Keratinocyte (primary cell): ENCODE results near the gene NIT2.

Experiments
- CTCF ChIP-seq, 3 experiments: IDR thresholded peaks in 1 of 3; conservative IDR thresholded peaks in 1 of 3; optimal IDR thresholded peaks in 1 of 3; 2 replicates in 2 of 3; 3 replicates in 1 of 3; pipeline versions ENCODE3 to v1.5.1; 2011; ENCODE audit warnings: low read length in 3 of 3, mild to moderate bottlenecking in 3 of 3, moderate library complexity in 2 of 3, control low read depth in 1 of 3, inconsistent platforms in 1 of 3; ENCODE audit not compliant: insufficient read depth in 2 of 3; ENCODE audit errors: extremely low read depth in 1 of 3
- EZH2 ChIP-seq: IDR thresholded peaks from one replicate; pipeline ENCODE4 v1.6.1; 2012; ENCODE audit warnings: inconsistent platforms, mild to moderate bottlenecking, low read length, moderate library complexity

DNA sequence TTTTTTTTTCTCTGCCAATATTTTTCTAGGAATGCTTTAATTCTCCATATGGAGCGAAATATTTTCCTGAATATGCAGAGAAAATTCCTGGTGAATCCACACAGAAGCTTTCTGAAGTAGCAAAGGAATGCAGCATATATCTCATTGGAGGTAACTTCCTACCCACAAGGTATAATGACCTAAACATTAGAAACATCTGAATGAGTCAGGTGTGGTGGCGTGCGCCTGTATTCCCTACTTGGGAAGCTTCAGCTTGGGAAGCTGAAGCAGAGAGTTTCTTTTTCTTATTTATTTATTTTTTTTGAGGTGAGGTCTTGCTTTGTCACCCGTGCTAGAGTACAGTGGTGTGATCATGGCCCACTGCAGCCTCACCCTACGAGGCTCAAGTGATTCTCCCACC lies 5.2 kb downstream of the NIT2 start:
- TF ChIP-seq CTCF (optimal IDR thresholded peaks at IDR 0.05 in 1 of 3, IDR thresholded peaks at IDR 0.05 in 1 of 3, conservative IDR thresholded peaks at IDR 0.05 in 1 of 3; ENCODE audit: extremely low read depth in 1 of 3, insufficient read depth in 2 of 3, low read length in 3 of 3) (no peak), EZH2 (no peak)
